NOMO-1 treated with DMSO at 0.1 percent for 48 hours (cell line): Measurements from ENCODE around the gene ARFIP1.
"Not testable (repeated sequence)": the region's sequence is repeated elsewhere in the genome, so short reads cannot be mapped to it uniquely, and the experiment has no call there.

Experiments
- DNase-seq: peaks from one replicate; lab custom pipeline; 2025; ENCODE audit not compliant: unreplicated experiment; lab: John Stamatoyannopoulos, UW

ARFIP1 gene

DNA sequence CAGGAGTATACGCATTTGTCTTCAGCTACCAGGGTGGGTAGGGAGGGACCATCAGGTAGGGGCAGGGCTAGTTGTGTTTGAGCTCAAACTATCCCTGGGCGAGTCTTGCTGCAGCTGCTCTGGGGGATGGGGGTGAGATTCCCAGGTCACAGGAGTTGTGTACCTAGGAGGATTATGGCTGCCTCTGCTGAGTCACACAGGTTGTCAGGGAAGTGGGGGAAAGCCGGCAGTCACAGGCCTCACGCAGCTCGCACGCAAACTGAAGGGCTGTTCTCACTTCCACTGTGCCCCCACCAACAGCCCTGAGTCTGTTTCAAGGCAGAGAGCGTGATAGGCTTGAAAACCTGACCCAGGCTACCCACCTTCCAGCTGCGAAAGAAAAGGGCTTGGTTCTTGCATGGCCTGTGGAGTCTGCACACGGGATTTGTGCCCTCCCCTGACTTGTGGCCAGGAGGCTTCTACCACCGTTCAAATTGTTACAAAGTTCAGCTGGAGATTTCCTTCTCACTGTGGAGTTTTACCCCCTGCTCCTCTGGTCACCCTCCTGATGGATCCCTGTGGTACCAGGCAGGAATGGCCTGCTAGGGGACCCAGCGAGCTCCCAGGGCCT is 63.8 kb downstream of the ARFIP1 start:
- DNase-seq, result no peak

DNA sequence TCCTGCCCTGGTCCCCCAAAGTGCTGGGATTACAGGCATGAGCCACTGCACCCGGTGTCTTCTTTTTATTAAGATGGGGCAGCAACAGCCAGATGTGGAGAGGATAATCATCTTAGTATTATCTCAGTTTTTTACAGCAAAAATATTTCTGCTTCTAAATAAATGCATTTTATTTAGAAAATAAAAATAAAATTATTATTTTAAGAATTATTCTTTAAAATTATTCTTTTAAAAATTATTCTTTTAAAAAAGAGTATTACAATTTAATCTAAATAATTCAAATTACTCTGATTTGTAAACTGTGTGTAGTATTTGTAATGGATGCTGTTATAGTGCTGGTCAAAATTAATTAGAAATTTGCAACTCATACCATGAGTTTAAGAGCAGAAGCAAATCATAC is 67.6 kb downstream of the ARFIP1 start:
- DNase-seq, result no peak

DNA sequence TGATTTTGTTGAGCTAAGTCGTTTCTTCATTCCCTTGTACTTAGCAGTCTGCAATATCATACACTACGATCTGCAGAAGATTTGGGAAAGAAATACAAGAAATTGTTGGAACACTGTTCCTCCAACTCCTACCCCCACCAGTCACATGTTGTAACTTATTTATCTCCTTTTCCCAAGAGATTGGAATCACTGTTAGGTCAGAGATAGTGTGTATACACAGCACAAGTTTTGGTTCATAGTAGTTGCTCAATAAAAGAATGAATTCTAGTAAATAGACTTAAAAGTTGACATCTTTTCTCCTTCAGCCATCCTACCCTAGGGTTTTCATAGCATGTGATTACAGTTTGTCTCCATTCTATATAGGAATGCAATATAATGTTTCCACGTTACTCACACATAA is 68.8 kb downstream of the ARFIP1 start:
- no peak for DNase-seq

DNA sequence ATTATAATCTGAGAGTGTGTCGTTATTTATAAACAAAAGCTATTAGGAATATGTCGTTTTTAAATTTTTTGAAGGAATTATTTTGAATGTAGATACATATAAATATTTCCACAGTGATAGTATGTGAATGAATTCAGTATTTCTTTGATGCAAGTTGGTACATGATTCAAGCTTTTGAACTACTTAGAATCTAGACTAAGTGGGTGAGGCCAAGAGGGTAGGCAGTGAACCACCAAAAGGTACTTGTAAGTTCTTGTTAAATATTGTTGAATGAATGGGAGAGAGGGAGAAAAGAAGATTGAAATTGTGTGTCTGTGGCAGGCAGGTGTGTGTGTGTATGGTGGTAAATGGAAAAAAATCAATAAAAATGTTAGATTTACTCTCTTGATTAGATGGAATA is 69.6 kb downstream of the ARFIP1 start:
- no peak for DNase-seq

DNA sequence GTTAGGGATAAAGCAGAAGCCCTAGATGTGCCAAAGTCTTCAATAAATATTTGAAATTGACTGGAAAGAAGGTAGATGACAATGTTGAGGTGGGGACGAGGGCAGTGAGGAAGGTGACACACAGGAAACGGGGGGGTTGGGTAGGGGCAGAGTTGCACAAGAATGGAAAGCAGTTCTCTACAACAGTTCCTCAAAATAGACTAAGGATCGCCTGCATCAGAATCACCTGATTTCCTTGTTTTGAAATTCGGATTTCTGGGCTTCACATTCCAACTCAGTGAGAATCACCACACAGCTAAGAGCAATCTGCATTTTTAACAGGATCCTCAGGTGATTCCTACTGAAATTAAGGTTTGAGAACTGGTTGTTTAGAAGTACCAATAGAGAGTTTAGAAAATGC is 70.6 kb downstream of the ARFIP1 start:
- peak; percentile 85 for DNase-seq

DNA sequence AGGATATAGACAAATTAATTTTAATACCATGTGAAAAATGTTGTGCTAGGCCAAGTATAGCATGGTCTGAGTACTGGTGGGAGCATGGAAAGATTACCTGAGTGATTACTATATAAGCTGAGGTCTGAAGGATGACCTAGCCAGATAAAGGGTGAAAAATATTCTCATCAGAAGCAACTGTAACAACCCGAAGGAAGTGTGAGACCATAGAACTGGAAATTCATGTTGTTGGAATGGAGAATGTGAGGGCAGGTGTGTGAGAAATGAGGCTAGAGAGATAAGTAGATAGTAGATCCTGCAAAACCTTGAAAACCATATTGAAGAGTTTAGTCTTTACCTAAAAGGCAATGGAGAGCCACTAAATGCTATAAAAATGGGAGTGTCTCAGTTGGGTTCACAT is 71.5 kb downstream of the ARFIP1 start:
- no peak for DNase-seq

DNA sequence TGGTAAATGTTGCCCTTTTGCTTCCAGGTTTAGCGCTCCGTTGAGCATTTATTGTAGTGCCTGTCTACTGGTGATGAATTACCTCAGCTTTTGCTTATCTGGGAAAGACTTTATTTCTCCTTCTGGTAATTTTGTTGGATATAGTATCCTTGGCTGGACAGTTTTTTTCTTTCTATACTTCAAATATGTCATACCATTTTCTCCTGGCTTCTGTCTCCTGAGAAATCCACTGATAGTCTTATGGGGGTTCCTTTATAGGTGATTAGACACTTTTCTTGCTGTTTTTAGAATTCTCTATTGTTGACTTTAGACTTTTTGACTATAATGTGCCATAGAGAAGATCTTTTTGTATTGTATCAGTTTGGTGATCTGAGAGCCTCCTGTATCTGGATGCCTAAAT is 73.5 kb downstream of the ARFIP1 start:
- DNase-seq, result no peak

DNA sequence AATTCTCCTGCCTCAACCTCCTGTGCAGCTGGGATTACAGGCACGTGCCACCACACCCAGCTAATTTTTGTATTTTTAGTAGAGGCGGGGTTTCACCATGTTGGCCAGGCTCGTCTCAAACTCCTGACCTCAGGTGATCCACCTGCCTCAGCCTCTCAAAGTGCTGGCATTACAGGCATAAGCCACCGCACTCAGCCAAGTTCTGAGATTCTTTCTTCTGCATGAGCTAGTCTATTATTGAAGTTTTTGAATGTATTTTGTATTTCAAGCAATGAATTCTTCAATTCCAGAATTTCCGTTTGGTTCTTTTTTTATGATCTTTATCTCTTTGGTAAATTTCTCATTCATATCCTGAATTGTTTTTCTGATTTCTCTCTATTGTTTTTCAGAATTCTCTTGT is 74.3 kb downstream of the ARFIP1 start:
- not testable (repeated sequence) for DNase-seq

DNA sequence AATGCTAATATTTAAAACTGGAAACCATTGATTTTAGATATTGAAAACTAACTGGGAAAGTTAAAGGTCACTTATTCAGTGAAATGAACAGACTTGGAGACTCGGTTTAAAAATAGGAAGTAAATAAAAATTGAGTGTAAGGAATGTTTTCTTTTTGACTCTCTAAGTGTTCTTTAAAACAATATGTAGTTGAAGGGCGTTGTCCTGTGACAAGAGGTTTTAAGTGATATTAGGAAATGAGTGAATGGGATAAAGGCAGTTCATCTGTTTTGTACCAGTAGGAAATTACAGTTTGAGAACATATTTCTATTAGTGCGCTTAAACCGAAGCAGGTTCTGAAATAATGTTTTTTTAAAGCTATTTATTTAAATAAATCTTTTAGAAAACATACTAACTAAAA is 77.2 kb downstream of the ARFIP1 start:
- DNase-seq, result no peak

DNA sequence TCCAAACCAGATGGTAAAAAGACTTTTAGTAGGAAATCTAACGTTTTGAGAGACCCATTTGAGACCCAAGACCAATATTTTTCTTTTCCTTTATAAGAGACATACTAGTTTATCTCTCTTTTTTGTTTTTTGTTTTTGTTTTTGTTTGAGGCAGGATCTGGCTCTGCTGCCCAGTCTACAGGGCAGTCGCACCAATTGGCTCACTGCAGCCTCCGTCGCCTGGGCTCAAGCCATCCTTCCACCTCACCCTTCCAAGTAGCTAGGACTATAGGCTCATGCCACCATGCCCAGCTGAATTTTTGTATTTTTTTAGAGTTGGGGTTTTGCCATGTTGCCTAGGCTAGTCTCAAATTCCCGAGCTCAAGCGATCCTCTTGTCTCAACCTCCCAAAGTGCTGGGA is 79.2 kb downstream of the ARFIP1 start:
- DNase-seq, result no peak

DNA sequence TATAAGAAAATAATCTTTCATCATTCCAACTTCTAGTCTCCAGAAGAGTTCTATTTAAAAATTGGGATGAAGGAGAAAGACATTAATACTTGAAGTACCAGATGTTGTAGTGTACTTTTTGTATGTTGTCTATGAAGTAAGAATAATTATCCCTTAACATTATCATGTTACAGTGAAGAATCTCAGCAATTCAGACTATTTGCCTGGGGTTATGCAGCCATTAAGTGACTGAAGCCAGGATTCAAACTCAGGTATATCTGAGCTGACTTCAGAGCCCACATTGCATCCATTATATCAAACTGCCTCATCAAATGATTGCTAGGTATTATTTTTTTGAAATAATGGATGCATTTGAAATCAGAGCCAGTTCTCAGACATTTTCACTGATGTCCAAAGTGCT is 80.3 kb downstream of the ARFIP1 start:
- DNase-seq, result no peak

DNA sequence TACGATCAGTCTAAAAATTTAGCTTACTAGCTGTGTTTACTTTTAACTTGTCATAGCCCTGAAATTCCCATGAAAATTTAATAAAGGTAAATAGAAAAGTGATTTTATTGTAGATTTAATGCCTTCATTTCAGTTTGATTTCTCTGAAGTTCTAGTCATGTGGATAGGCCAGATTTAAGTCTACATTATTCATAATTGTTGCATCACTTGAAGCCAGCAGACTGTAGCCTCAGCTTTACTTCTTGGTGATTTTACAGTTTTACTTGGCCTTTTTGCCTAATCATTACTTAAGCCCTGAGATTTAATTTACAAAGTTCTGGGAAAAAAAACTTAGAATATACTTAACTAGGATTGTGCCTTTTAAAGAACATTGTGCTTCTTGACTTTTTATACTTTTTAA is 82.9 kb downstream of the ARFIP1 start:
- no peak for DNase-seq

DNA sequence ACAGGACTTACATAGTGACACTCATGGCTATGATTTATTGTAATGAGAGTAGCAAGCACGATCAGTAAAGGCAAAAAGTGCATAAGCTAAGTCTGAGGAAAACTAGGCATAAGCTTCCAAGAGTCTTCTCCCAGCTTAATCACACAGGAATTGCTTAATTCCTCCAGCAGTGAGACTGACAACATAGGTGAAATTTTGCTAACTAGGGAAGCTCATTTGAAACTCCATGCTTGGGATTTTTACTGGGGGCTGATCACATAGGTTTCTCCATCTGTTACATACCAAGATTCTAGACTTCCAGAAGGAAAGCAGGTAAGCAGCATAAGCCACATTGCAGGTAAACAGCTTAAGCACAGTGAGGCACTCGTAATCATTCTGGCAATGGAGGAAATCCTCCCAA is 84.6 kb downstream of the ARFIP1 start:
- DNase-seq, result no peak

DNA sequence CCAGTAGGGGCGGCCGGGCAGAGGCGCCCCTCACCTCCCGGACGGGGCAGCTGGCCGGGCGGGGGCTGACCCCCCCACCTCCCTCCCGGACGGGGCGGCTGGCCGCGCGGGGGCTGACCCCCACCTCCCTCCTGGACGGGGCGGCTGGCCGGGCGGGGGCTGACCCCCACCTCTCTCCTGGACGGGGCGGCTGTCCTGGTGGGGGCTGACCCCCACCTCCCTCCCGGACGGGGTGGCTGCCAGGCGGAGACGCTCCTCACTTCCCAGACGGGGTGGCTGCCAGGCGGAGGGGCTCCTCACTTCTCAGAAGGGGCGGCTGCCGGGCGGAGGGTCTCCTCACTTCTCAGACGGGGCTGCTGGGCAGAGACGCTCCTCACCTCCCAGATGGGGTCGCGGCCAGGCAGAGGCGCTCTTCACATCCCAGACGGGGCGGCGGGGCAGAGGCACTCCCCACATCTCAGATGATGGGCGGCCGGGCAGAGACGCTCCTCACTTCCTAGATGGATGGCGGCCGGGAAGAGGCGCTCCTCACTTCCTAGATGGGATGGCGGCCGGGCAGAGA is 86.8 kb downstream of the ARFIP1 start:
- not testable (repeated sequence) for DNase-seq

DNA sequence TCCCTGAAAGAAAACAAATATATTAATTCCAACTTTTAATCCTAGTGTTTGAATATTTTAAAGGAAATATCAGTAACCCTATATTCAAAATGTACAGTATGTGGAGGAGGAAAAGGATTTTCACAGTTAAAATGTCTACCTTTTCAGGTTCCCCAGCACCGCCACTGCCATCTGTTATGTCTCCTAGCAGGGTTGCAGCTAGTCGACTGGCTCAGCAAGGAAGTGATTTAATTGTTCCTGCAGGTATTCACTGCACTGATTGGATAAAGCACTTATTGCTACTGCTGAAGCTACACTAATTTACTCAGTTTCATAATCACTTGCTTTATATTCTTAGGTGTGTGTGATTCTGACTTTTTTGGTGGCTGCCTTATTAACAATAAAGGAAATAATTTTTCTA is 90.9 kb downstream of the ARFIP1 start:
- DNase-seq, result no peak

DNA sequence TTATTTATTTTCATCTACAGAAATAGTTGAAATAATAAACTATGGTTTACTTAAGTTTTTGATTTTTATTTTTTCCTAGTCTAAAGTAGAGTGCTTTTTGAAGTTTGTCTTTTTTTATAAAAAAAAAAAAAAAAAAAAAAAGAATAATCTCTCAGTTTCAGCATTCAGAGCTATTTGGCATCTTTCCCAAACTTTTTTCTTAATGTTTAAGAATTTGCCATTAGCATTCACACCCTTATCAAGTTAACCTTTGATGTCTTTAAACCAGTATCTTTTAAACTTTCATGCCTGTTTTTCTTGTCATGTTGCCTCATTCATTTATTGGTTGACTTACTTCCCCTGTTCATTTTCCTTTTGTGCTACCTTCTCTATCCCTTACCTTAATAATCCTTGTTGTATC is 95.5 kb downstream of the ARFIP1 start:
- DNase-seq, result no peak

DNA sequence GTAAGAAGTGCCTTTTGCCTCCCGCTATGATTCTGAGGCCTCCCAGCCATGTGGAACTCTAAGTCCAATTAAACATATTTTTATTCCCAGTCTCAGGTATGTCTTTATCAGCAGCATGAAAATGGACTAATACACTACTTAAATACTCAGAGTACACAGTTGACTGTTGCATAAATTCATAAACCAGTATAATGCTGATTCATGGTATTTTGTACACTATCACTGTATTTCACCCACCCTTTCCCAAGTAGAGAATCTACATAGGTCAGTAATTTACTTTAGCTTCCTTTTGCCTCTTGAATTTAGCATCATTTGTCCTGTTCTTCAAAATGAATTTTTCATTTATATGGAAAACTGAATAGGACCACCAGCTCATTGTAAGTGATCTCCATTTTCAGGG is 98.1 kb downstream of the ARFIP1 start:
- DNase-seq, result no peak

DNA sequence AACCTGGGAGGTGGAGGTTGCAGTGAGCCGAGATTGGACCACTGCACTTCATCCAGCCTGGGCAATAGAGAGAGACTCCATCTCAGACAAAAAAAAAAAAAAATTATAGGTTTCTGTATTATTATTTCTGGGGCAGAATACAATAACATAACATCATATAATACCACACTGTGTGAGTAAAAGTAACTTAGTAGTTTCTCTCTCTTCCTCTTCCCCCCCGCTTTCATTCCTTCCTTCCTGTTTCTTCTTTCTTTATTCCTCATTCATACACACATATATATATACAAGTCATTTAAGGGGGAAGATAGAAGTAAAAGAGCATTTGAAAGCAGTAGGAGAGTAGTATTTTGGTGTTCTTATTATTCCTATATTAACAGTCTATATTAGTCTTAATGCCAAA is 100.5 kb downstream of the ARFIP1 start:
- peak; percentile 19 for DNase-seq

DNA sequence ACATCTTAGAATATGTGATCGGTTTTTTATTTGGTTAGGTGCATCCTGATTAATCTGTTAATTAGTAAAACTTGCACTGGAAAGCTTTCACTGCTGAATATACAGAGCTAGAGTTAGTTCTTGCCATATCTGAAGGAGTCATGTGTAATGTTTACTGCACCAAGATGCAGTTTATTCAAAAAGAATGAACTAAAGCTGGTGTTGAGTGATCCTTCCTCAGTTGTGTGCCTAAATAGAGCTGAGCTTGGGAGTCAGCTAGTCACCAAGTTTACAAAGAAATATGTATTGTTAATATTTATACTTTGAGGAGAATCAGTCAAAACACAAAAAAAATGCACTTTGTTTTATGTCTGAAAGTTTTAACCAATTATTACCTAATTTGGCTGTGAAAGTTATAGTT is 102.2 kb downstream of the ARFIP1 start:
- DNase-seq, result no peak

DNA sequence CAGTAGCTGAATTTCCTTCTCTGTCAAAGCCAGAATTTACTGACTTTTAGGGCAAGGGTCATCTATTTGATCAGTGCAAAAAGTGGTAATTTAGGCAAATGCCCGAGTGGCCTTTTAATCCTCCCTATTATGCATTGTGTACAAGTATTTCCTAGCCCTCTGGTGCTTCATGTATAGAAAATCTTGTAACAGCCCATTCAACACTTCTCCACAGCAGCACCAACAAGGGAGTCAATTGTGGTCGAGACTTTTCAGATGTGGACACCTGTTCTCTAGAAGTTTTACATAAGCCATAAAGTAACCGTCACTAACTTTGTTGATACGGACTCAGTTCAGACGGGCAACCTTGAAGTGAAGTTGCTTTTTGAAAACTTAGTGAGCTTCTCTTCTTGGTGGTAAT is 105.4 kb downstream of the ARFIP1 start:
- DNase-seq, result no peak

DNA sequence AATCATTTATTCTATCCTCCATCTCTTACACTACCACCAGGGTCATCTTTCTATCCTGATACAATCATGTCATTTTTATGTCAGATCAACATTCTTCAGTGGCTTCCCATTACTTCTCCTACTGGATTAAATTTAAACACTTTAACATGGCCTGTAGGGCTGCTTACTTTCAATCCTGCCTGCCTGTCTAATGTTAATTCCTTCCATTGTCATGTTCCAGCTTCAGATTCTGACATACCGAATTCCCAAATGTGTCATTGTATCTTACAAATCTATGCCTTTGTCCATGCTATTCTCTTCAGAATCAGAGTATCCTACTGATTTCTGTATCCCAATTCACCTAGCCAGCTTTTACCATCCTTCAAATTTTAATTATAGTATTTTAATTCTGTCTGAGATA is 106.4 kb downstream of the ARFIP1 start:
- DNase-seq, result no peak

DNA sequence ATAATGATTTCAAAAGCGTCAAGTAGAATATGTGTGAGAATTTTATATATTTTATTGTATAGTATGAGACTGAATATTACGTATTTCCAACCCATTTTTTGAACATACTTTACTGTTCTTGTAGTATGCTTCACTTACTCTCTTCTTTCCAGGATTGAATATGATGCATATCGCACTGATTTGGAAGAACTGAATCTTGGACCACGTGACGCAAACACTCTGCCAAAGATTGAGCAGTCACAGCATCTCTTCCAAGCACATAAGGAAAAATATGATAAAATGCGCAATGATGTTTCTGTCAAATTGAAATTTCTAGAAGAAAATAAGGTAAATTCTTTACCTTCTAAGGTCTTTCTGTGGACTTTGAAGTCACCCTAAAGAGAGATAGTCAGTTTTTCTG is 108.2 kb downstream of the ARFIP1 start:
- DNase-seq, result no peak

DNA sequence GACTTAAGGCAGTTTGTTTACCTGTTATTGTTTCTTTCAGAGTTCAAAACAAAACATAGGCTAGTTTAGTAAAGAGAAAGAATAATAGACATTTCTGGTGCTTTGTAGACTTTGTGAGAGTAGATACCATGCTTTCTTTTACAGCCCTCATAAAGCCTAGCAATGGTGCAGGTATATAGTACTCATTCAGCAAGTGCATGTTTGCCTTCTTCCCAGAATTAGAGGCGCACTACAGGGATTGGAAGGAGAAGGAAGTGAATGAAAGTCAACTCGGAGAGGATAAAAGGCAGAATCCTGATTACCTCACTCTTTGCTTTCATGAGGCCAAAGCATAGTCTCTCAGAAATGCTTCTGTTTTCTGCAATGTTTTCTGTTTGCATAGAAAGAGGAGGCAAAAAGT is 113.2 kb downstream of the ARFIP1 start:
- DNase-seq, result no peak
